Right atrium auricular region (tissue), 2 donors: ENCODE measurements around the gene EFCAB5. TPM values are rescaled to one million over a fixed set of nuclear protein-coding genes. Genes with fewer than 3 reads are reported as not detected.
"Not testable (repeated sequence)": the region's sequence is repeated elsewhere in the genome, so short reads cannot be mapped to it uniquely, and the experiment has no call there.

ENCODE experiments used
- DNase-seq: peaks from one replicate; pipeline ENCODE4 v3.0.0-alpha.2; 2019; ENCODE audit warnings: low spot score
- H3K27ac ChIP-seq, 2 donors: fragments of 200-600 bp; sonication (generic); 1 replicate in 1 of 2; 2 replicates in 1 of 2; pipeline ENCODE4 v1.5.1; 2016 to 2019
- H3K27me3 ChIP-seq, 2 donors: fragments of 200-600 bp; sonication (generic); one replicate each; pipeline versions ENCODE4 v1.5.1 to v1.6.0; 2017 to 2019
- H3K36me3 ChIP-seq: fragments of 200-600 bp; sonication (generic); one replicate; pipeline ENCODE4 v1.5.1; 2016
- H3K4me1 ChIP-seq, 2 donors: fragments of 200-600 bp; sonication (generic); one replicate each; pipeline versions ENCODE4 v1.5.1 to v1.6.0; 2017 to 2019
- H3K4me3 ChIP-seq, 2 donors: fragments of 200-600 bp; sonication (generic); 1 replicate in 1 of 2; 2 replicates in 1 of 2; pipeline ENCODE4 v1.5.1; 2017 to 2019; ENCODE audit warnings: mild to moderate bottlenecking in 1 of 2, moderate library complexity in 1 of 2
- H3K9me3 ChIP-seq, 2 donors: fragments of 200-600 bp; sonication (generic); one replicate each; pipeline ENCODE4 v1.5.1; 2019
- CTCF ChIP-seq, 2 donors: fragments of 200-600 bp; sonication (generic); IDR thresholded peaks; one replicate each; pipeline ENCODE4 v1.5.1; 2019; ENCODE audit warnings: antibody characterized with exemption in 2 of 2
- total RNA-seq, 2 donors: library from RNA; depleted of rRNA; stranded (reverse); fragments of >200 nt; gene quantifications; one replicate each; pipeline ENCODE4 v1.1.0, GENCODE V29; 2016

The EFCAB5 gene
- total RNA-seq, 2 donors from 2014 or later: not detected

GRCh38 chr17:30031214-30031869, 89.9 kb downstream of the EFCAB5 start:
- no peaks in the 10 kb centered on the region for H3K36me3 ChIP-seq
- H3K27me3 ChIP-seq: no peaks in the 10 kb centered on the region
- H3K27ac ChIP-seq: no peak overlapping the region
- no peaks in the 10 kb centered on the region for H3K4me1 ChIP-seq
- no peak for TF ChIP-seq CTCF (IDR thresholded peaks at IDR 0.05)
- H3K4me3 ChIP-seq: no peak overlapping the region
- DNase-seq: no peak
- H3K9me3 ChIP-seq: no peaks in the 10 kb centered on the region

- H3K4me1 ChIP-seq: no peaks in the 10 kb centered on the region
- no peak for TF ChIP-seq CTCF (IDR thresholded peaks at IDR 0.05)
Observed at GRCh38 chr17:30035369-30035768, 93.9 kb downstream of the EFCAB5 start.

GRCh38 chr17:30040719-30041518, 99.5 kb downstream of the EFCAB5 start:
- not testable (repeated sequence) for H3K4me3 ChIP-seq, H3K4me1 ChIP-seq, DNase-seq, H3K36me3 ChIP-seq, H3K9me3 ChIP-seq, H3K27me3 ChIP-seq, H3K27ac ChIP-seq

More at GRCh38 chr17:30035369-30035768, 93.9 kb downstream of the EFCAB5 start:
- Histone ChIP-seq H3K27me3 (no peaks in the 10 kb centered on the region), H3K27ac (no peak overlapping the region), H3K9me3 (no peaks in the 10 kb centered on the region), H3K36me3 (no peaks in the 10 kb centered on the region), H3K4me3 (no peak overlapping the region)
- DNase-seq: no peak

- Histone ChIP-seq H3K9me3 (no peaks in the 10 kb centered on the region), H3K27me3 (no peaks in the 10 kb centered on the region), H3K4me3 (no peak overlapping the region), H3K27ac (no peak overlapping the region), H3K4me1 (no peaks in the 10 kb centered on the region), H3K36me3 (no peaks in the 10 kb centered on the region)
- no peak for DNase-seq
- no peak for TF ChIP-seq CTCF (IDR thresholded peaks at IDR 0.05)
Observed at GRCh38 chr17:30041551-30041950, 100.1 kb downstream of the EFCAB5 start.

GRCh38 chr17:30062372-30062771, 120.9 kb downstream of the EFCAB5 start:
- DNase-seq: no peak
- Histone ChIP-seq H3K27ac (no peak overlapping the region), H3K36me3 (no peaks in the 10 kb centered on the region), H3K27me3 (no peaks in the 10 kb centered on the region), H3K9me3 (peaks cover 8 to 24% of the 10 kb centered on the region in 2 donors), H3K4me1 (no peaks in the 10 kb centered on the region), H3K4me3 (no peak overlapping the region)
- TF ChIP-seq CTCF (IDR thresholded peaks at IDR 0.05): no peak

- H3K27me3 ChIP-seq: no peaks in the 10 kb centered on the region
- H3K9me3 ChIP-seq: peaks cover 8 to 24% of the 10 kb centered on the region in 2 donors
- no peaks in the 10 kb centered on the region for H3K36me3 ChIP-seq
- DNase-seq: no peak
- TF ChIP-seq CTCF (IDR thresholded peaks at IDR 0.05): no peak
- H3K4me1 ChIP-seq: no peaks in the 10 kb centered on the region
- H3K27ac ChIP-seq: no peak overlapping the region
- H3K4me3 ChIP-seq: no peak overlapping the region
Observed at GRCh38 chr17:30064738-30065137, 123.3 kb downstream of the EFCAB5 start.
